Endothelial cell of umbilical vein (primary cell): Measurements from ENCODE around the gene SYT8. TPM values are rescaled to one million over a fixed set of nuclear protein-coding genes. Genes with fewer than 3 reads are reported as not detected.

Experiments
- BruUV-seq: library from RNA; stranded (reverse); fragments of 400-500 nt; replicated peaks from 2 replicates; lab custom pipeline; 2021; lab: Mats Ljungman, UMichigan
- CTCF ChIA-PET: fragments of 300-600, 350-600 bp; sonication (Branson Sonifier 250); formaldehyde crosslinking; loops from one replicate; lab custom pipeline; 2021; ENCODE audit warnings: antibody characterized with exemption, inconsistent platforms; lab: Charles Lee
- POLR2A ChIA-PET: fragments of 300-600, 350-600 bp; sonication (Branson Sonifier 250); formaldehyde crosslinking; loops from one replicate; lab custom pipeline; 2021; ENCODE audit warnings: antibody characterized with exemption, inconsistent platforms; lab: Charles Lee
- DNase-seq: peaks from one replicate; pipeline ENCODE4 v3.0.0-alpha.2; 2011; ENCODE audit warnings: low read depth, low spot score
- FAIRE-seq: peaks from 2 replicates; lab custom pipeline; 2011; peaks lifted over from hg19 to GRCh38; lab: Jason Lieb, UNC
- H2AFZ ChIP-seq: 2 replicates; pipeline ENCODE4 v1.6.0; 2012; ENCODE audit warnings: low read depth, low read length, control low read depth, inconsistent platforms
- H3K27ac ChIP-seq: 2 replicates; pipeline ENCODE4 v1.5.1; 2011; ENCODE audit warnings: low read depth, mild to moderate bottlenecking, control low read depth, low read length, moderate library complexity; ENCODE audit not compliant: insufficient read depth
- H3K27me3 ChIP-seq, 2 experiments: 2 replicates each; pipeline versions ENCODE4 v1.6.0 to v1.6.1; 2011; ENCODE audit warnings: low read length in 2 of 2, mixed read lengths in 1 of 2; ENCODE audit not compliant: control insufficient read depth in 2 of 2, insufficient read depth in 2 of 2
- H3K36me3 ChIP-seq, 2 experiments: 2 replicates in 1 of 2; 3 replicates in 1 of 2; pipeline ENCODE4 v1.5.1; 2011; ENCODE audit warnings: low read length in 2 of 2, mild to moderate bottlenecking in 1 of 2, moderate library complexity in 1 of 2; ENCODE audit not compliant: control insufficient read depth in 2 of 2, insufficient read depth in 2 of 2; ENCODE audit errors: extremely low read depth in 1 of 2
- H3K4me1 ChIP-seq: 3 replicates; pipeline ENCODE4 v1.5.1; 2011; ENCODE audit warnings: mild to moderate bottlenecking, low read length; ENCODE audit not compliant: control insufficient read depth, insufficient read depth; ENCODE audit errors: extremely low read depth
- H3K4me2 ChIP-seq: 2 replicates; pipeline ENCODE4 v1.6.1; 2011; ENCODE audit warnings: low read length, control low read depth, mixed read lengths; ENCODE audit not compliant: insufficient read depth
- H3K4me3 ChIP-seq, 3 experiments: fragments of 200-600 bp in 1 of 3; sonication (generic), shearing (Covaris generic) in 1 of 3; replicated peaks in 1 of 3; 2 replicates each; pipeline ENCODE4 v1.5.1; 2011 to 2016; ENCODE audit warnings: control low read depth in 3 of 3, low read length in 3 of 3, mild to moderate bottlenecking in 2 of 3, inconsistent platforms in 1 of 3, low read depth in 1 of 3, moderate library complexity in 1 of 3; ENCODE audit not compliant: insufficient read depth in 1 of 3
- H3K79me2 ChIP-seq: 2 replicates; pipeline ENCODE4 v1.6.0; 2012; ENCODE audit warnings: low read length, inconsistent platforms; ENCODE audit not compliant: control insufficient read depth, insufficient read depth
- H3K9ac ChIP-seq: replicated peaks from 2 replicates; pipeline ENCODE3; 2011; ENCODE audit warnings: low read length, control low read depth; ENCODE audit not compliant: insufficient read depth; ENCODE audit errors: extremely low read depth
- H3K9me1 ChIP-seq: replicated peaks from 3 replicates; pipeline ENCODE4 v1.6.0; 2011; ENCODE audit warnings: mild to moderate bottlenecking, low read length; ENCODE audit not compliant: control insufficient read depth, insufficient read depth; ENCODE audit errors: extremely low read depth
- H3K9me3 ChIP-seq: replicated peaks from 2 replicates; pipeline ENCODE4 v1.5.1; 2012; ENCODE audit warnings: low read length, inconsistent platforms; ENCODE audit not compliant: control insufficient read depth, insufficient read depth
- H4K20me1 ChIP-seq: replicated peaks from 2 replicates; pipeline ENCODE3; 2011; ENCODE audit warnings: mild to moderate bottlenecking, low read length; ENCODE audit not compliant: control insufficient read depth, insufficient read depth; ENCODE audit errors: extremely low read depth
- EZH2 ChIP-seq: IDR thresholded peaks from 2 replicates; pipeline ENCODE4 v1.6.1; 2012; ENCODE audit warnings: borderline replicate concordance, low read depth, mild to moderate bottlenecking, moderate library complexity, low read length, inconsistent platforms; ENCODE audit not compliant: severe bottlenecking
- FOS ChIP-seq: IDR thresholded peaks from 2 replicates; pipeline ENCODE4 v1.6.1; 2011; ENCODE audit warnings: mild to moderate bottlenecking, low read length, moderate library complexity, borderline replicate concordance; ENCODE audit not compliant: insufficient read depth
- GATA2 ChIP-seq: IDR thresholded peaks from 2 replicates; pipeline ENCODE4 v1.7.0; 2011; ENCODE audit warnings: low read depth, mild to moderate bottlenecking, moderate library complexity, mixed read lengths, low read length; ENCODE audit not compliant: insufficient read length, insufficient read depth
- JUN ChIP-seq: IDR thresholded peaks from 2 replicates; pipeline ENCODE4 v1.6.1; 2011; ENCODE audit warnings: borderline replicate concordance, low read depth; ENCODE audit not compliant: insufficient read length, insufficient read depth
- MYC ChIP-seq: IDR thresholded peaks from one replicate; pipeline ENCODE4 v1.6.1; 2011; ENCODE audit warnings: mild to moderate bottlenecking, low read depth, low read length
- POLR2A ChIP-seq: IDR thresholded peaks from 2 replicates; pipeline ENCODE4 v1.6.1; 2012; ENCODE audit warnings: low read depth, mild to moderate bottlenecking, control low read depth, low read length
- POLR2AphosphoS5 ChIP-seq: IDR thresholded peaks from 2 replicates; pipeline ENCODE4 v1.6.1; 2012; ENCODE audit warnings: low read depth, mild to moderate bottlenecking, control low read depth, low read length, moderate library complexity; ENCODE audit not compliant: insufficient read depth
- dilution Hi-C: fragments of 300-500 bp; cut with MboI; formaldehyde crosslinking; loops from one replicate; pipeline ENCODE4 v1.15.0; 2019; ENCODE audit warnings: low sequenced_read_pairs; ENCODE audit not compliant: extremely low pct_ligation_motif_present
- intact Hi-C: fragments of 100-400 bp; cut with micrococcal nuclease; formaldehyde crosslinking; loops from one replicate; pipeline ENCODE4 v1.10.0; 2022
- polyA plus RNA-seq, 4 experiments: library from polyadenylated mRNA; depleted of rRNA in 3 of 4; stranded (reverse) in 3 of 4; unstranded in 1 of 4; fragments of >200 nt; gene quantifications; 2 replicates each; pipeline versions ENCODE4 v1.2.1 to v1.2.3, GENCODE V29; 2011 to 2012; ENCODE audit warnings: missing spikeins in 1 of 4
- total RNA-seq: library from RNA; stranded (reverse); gene quantifications from 2 replicates; pipeline ENCODE4 v1.2.3, GENCODE V29; 2021
- TF ChIP-seq, protein P1 (sequence below): IDR thresholded peaks from 2 replicates; pipeline ENCODE4 v1.6.1; 2011; ENCODE audit not compliant: insufficient read depth, insufficient read length
- TF ChIP-seq, protein P2 (sequence below), 2 donors: IDR thresholded peaks; 1 replicate in 1 of 2; 2 replicates in 1 of 2; pipeline ENCODE4 v1.5.1; 2011; ENCODE audit warnings: low read length in 2 of 2, mild to moderate bottlenecking in 2 of 2, moderate library complexity in 2 of 2, control low read depth in 1 of 2, inconsistent platforms in 1 of 2, low read depth in 1 of 2; ENCODE audit not compliant: insufficient read depth in 1 of 2; ENCODE audit errors: extremely low read depth in 1 of 2

SYT8 gene
- total and polyA plus RNA-seq, 2 donors (not counting 3 experiments of a cell fraction or from before 2014, with no cell fraction given) = not detected

DNA sequence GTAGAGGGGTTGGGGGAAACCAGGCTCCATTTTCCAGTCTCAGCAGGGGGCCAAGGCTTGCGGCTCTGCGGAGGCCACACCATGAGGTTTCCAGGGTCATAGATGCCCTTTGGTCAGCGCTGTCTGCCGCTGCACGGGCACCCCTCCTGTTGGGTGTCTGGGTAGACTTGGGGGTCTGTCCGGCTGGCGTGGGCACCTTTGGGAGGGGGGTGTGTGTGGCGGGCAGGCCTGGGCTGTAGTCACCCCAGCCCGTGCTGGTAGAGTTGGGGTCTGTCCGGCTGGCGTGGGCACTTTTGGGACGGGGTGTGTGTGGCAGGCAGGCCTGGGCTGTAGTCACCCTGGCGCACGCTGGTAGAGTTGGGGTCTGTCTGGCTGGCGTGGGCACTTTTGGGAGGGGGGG, 36.7 kb downstream of the SYT8 start:
- no TSS peak for BruUV-seq
- dilution Hi-C loops = no loop called here
- Histone ChIP-seq H3K4me3 (no peak overlapping the region), H3K4me2 (no peak overlapping the region), H3K9ac (no peak overlapping the region), H3K27me3 (peaks cover 0 to 3% of the 10 kb centered on the region in 2 experiments), H3K9me3 (no peaks in the 10 kb centered on the region), H3K27ac (no peak overlapping the region), H4K20me1 (no peaks in the 10 kb centered on the region), H3K9me1 (no peaks in the 10 kb centered on the region), H3K4me1 (no peaks in the 10 kb centered on the region), H3K79me2 (no peaks in the 10 kb centered on the region), H2AFZ (no peak overlapping the region), H3K36me3 (no peaks in the 10 kb centered on the region)
- ChIA-PET POLR2A (no interaction called here), CTCF (interaction anchor here (1.4 to 3.2 kb wide), 2 partner anchors 11 to 219 kb away, joined by 6 to 11 read pairs; no protein-coding TSS in a partner anchor)
- no peak for FAIRE-seq
- intact Hi-C loops = no loop called here
- DNase-seq = no peak
- TF ChIP-seq EZH2 (no peak), MYC (no peak), POLR2AphosphoS5 (no peak), POLR2A (no peak), JUN (no peak), GATA2 (no peak), FOS (no peak)
- TF ChIP-seq, protein P1, sequence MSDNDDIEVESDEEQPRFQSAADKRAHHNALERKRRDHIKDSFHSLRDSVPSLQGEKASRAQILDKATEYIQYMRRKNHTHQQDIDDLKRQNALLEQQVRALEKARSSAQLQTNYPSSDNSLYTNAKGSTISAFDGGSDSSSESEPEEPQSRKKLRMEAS = no peak
- TF ChIP-seq, protein P2, sequence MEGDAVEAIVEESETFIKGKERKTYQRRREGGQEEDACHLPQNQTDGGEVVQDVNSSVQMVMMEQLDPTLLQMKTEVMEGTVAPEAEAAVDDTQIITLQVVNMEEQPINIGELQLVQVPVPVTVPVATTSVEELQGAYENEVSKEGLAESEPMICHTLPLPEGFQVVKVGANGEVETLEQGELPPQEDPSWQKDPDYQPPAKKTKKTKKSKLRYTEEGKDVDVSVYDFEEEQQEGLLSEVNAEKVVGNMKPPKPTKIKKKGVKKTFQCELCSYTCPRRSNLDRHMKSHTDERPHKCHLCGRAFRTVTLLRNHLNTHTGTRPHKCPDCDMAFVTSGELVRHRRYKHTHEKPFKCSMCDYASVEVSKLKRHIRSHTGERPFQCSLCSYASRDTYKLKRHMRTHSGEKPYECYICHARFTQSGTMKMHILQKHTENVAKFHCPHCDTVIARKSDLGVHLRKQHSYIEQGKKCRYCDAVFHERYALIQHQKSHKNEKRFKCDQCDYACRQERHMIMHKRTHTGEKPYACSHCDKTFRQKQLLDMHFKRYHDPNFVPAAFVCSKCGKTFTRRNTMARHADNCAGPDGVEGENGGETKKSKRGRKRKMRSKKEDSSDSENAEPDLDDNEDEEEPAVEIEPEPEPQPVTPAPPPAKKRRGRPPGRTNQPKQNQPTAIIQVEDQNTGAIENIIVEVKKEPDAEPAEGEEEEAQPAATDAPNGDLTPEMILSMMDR (IDR thresholded peaks at IDR 0.05; ENCODE audit: extremely low read depth in 1 of 2, insufficient read depth in 1 of 2, low read depth in 1 of 2, low read length in 2 of 2) = no peak
